HUES64 (cell line): ENCODE measurements around the gene PFKFB3.
"Not testable (repeated sequence)": the region's sequence is repeated elsewhere in the genome, so short reads cannot be mapped to it uniquely, and the experiment has no call there.

ENCODE experiments used
- H3K27ac ChIP-seq: 2 replicates; pipeline ENCODE4 v1.7.0; 2013; ENCODE audit warnings: low read depth, low read length, inconsistent platforms
- H3K27me3 ChIP-seq: 2 replicates; pipeline ENCODE4 v1.6.1; 2013; ENCODE audit warnings: mild to moderate bottlenecking, low read length; ENCODE audit not compliant: insufficient read depth
- H3K36me3 ChIP-seq: 2 replicates; pipeline ENCODE4 v1.6.1; 2013; ENCODE audit warnings: mild to moderate bottlenecking, low read length; ENCODE audit not compliant: insufficient read depth
- H3K4me1 ChIP-seq: 2 replicates; pipeline ENCODE4 v1.6.1; 2013; ENCODE audit warnings: mild to moderate bottlenecking, low read length, moderate library complexity; ENCODE audit not compliant: insufficient read depth
- H3K4me3 ChIP-seq: 2 replicates; pipeline ENCODE4 v1.5.1; 2013; ENCODE audit warnings: mild to moderate bottlenecking, low read length, moderate library complexity
- H3K9ac ChIP-seq: 2 replicates; pipeline ENCODE4 v1.6.1; 2013; ENCODE audit warnings: mild to moderate bottlenecking, low read depth, low read length
- H3K9me3 ChIP-seq: 2 replicates; pipeline ENCODE4 v1.6.1; 2013; ENCODE audit warnings: low read depth, low read length; ENCODE audit not compliant: insufficient read depth
- WGBS: fragments of 150-250, 120-280 bp; methylation state at CpG from one replicate; pipeline ENCODE4 v1.1.7; 2013; ENCODE audit warnings: missing lambda C conversion rate; 5-methylcytosine and 5-hydroxymethylcytosine counted together

The PFKFB3 gene

GRCh38 chr10:6239213-6239991 lies 36.7 kb downstream of the PFKFB3 start:
- 83% methylated on average over 15 of the region's 15 CpGs for WGBS
- H3K9me3 ChIP-seq: no peaks in the 10 kb centered on the region
- H3K4me3 ChIP-seq: no peak overlapping the region
- H3K4me1 ChIP-seq: no peaks in the 10 kb centered on the region
- H3K9ac ChIP-seq: no peak overlapping the region
- H3K36me3 ChIP-seq: peaks cover 16% of the 10 kb centered on the region
- H3K27ac ChIP-seq: no peak overlapping the region
- no peaks in the 10 kb centered on the region for H3K27me3 ChIP-seq

- H3K9ac ChIP-seq: no peak overlapping the region
- 96% methylated on average over 16 of the region's 16 CpGs for WGBS
- H3K27ac ChIP-seq: no peak overlapping the region
These were observed 37.5 kb downstream of the PFKFB3 start for GRCh38 chr10:6240254-6240653.

GRCh38 chr10:6242089-6242488 lies 39.4 kb downstream of the PFKFB3 start:
- H3K27me3 ChIP-seq: no peaks in the 10 kb centered on the region
- H3K9ac ChIP-seq: no peak overlapping the region
- WGBS: 79% methylated on average over 6 of the region's 6 CpGs
- H3K27ac ChIP-seq: no peak overlapping the region
- no peaks in the 10 kb centered on the region for H3K9me3 ChIP-seq
- H3K36me3 ChIP-seq: no peaks in the 10 kb centered on the region
- no peaks in the 10 kb centered on the region; the same call in 1 of the 2 replicates for H3K4me1 ChIP-seq
- no peak overlapping the region for H3K4me3 ChIP-seq

More at GRCh38 chr10:6240254-6240653, 37.5 kb downstream of the PFKFB3 start:
- H3K9me3 ChIP-seq: no peaks in the 10 kb centered on the region
- H3K27me3 ChIP-seq: no peaks in the 10 kb centered on the region
- H3K4me1 ChIP-seq: no peaks in the 10 kb centered on the region
- no peak overlapping the region for H3K4me3 ChIP-seq
- peaks cover 7% of the 10 kb centered on the region for H3K36me3 ChIP-seq

- Histone ChIP-seq H3K4me1 (no peaks in the 10 kb centered on the region; the same call in 1 of the 2 replicates), H3K4me3 (no peak overlapping the region), H3K36me3 (no peaks in the 10 kb centered on the region), H3K27ac (no peak overlapping the region), H3K27me3 (no peaks in the 10 kb centered on the region), H3K9ac (no peak overlapping the region), H3K9me3 (no peaks in the 10 kb centered on the region)
- WGBS: 93% methylated on average over 6 of the region's 7 CpGs
These were observed 41.8 kb downstream of the PFKFB3 start for GRCh38 chr10:6244510-6244909.

- Histone ChIP-seq H3K4me3 (no peak overlapping the region), H3K9ac (no peak overlapping the region), H3K27ac (no peak overlapping the region), H3K4me1 (no peaks in the 10 kb centered on the region; the same call in 1 of the 2 replicates), H3K27me3 (no peaks in the 10 kb centered on the region), H3K36me3 (no peaks in the 10 kb centered on the region), H3K9me3 (no peaks in the 10 kb centered on the region)
- WGBS: 88% methylated on average over 11 of the region's 11 CpGs
These were observed 44.4 kb downstream of the PFKFB3 start for GRCh38 chr10:6247041-6247712.

- not testable (repeated sequence) for H3K27me3 ChIP-seq, H3K27ac ChIP-seq, H3K9me3 ChIP-seq, H3K4me3 ChIP-seq, H3K9ac ChIP-seq, H3K4me1 ChIP-seq, H3K36me3 ChIP-seq
- 94% methylated on average over 6 of the region's 8 CpGs for WGBS
These were observed 46.2 kb downstream of the PFKFB3 start for GRCh38 chr10:6248908-6249307.

GRCh38 chr10:6249698-6250097 lies 47.0 kb downstream of the PFKFB3 start:
- Histone ChIP-seq H3K9ac (no peak overlapping the region), H3K4me1 (no peaks in the 10 kb centered on the region; the same call in 1 of the 2 replicates), H3K4me3 (no peak overlapping the region), H3K27me3 (no peaks in the 10 kb centered on the region), H3K27ac (no peak overlapping the region), H3K9me3 (no peaks in the 10 kb centered on the region), H3K36me3 (no peaks in the 10 kb centered on the region)
- WGBS: no CpG with 5 or more reads among the region's 1 CpG

- H3K27me3 ChIP-seq: no peaks in the 10 kb centered on the region
- H3K36me3 ChIP-seq: no peaks in the 10 kb centered on the region
- no peak overlapping the region for H3K27ac ChIP-seq
- WGBS: 98% methylated on average over 5 of the region's 6 CpGs
- no peak overlapping the region for H3K9ac ChIP-seq
- no peaks in the 10 kb centered on the region for H3K9me3 ChIP-seq
- H3K4me3 ChIP-seq: no peak overlapping the region
- no peaks in the 10 kb centered on the region; the same call in 1 of the 2 replicates for H3K4me1 ChIP-seq
These were observed 48.0 kb downstream of the PFKFB3 start for GRCh38 chr10:6250745-6251144.

GRCh38 chr10:6254201-6254600 lies 51.5 kb downstream of the PFKFB3 start:
- H3K4me3 ChIP-seq: no peak overlapping the region
- WGBS: 96% methylated on average over 6 of the region's 8 CpGs
- no peaks in the 10 kb centered on the region for H3K9me3 ChIP-seq
- no peaks in the 10 kb centered on the region for H3K36me3 ChIP-seq
- H3K27ac ChIP-seq: no peak overlapping the region
- H3K4me1 ChIP-seq: no peaks in the 10 kb centered on the region; the same call in 1 of the 2 replicates
- no peak overlapping the region for H3K9ac ChIP-seq
- no peaks in the 10 kb centered on the region for H3K27me3 ChIP-seq

GRCh38 chr10:6255548-6256061 lies 52.9 kb downstream of the PFKFB3 start:
- Histone ChIP-seq H3K4me1 (no peaks in the 10 kb centered on the region; the same call in 1 of the 2 replicates), H3K27ac (no peak overlapping the region), H3K4me3 (no peak overlapping the region), H3K9me3 (no peaks in the 10 kb centered on the region), H3K9ac (no peak overlapping the region), H3K27me3 (no peaks in the 10 kb centered on the region), H3K36me3 (no peaks in the 10 kb centered on the region)
- 93% methylated on average over 19 of the region's 19 CpGs for WGBS

- 92% methylated on average over 8 of the region's 8 CpGs for WGBS
- Histone ChIP-seq H3K27me3 (no peaks in the 10 kb centered on the region), H3K27ac (no peak overlapping the region), H3K36me3 (no peaks in the 10 kb centered on the region), H3K4me1 (no peaks in the 10 kb centered on the region; the same call in 1 of the 2 replicates), H3K9me3 (no peaks in the 10 kb centered on the region), H3K4me3 (no peak overlapping the region), H3K9ac (no peak overlapping the region)
These were observed 53.7 kb downstream of the PFKFB3 start for GRCh38 chr10:6256439-6256838.
